Peyer's patch (tissue), 4 donors: ENCODE results near the gene SCAI.

Experiments used
- POLR2A ChIP-seq, 2 donors: fragments of 450-650 bp; IDR thresholded peaks; one replicate each; pipeline ENCODE4 v1.5.1; 2017; ENCODE audit warnings: antibody characterized with exemption in 2 of 2, mild to moderate bottlenecking in 2 of 2, moderate library complexity in 2 of 2
- TF ChIP-seq, protein P1 (sequence below), 6 experiments: fragments of 450-650 bp in 4 of 6; fragments of 200-600 bp in 2 of 6; sonication (generic) in 1 of 6; IDR thresholded peaks; one replicate each; pipeline ENCODE4 v1.5.1; 2017 to 2019; ENCODE audit warnings: antibody characterized with exemption in 6 of 6, mild to moderate bottlenecking in 3 of 6, moderate library complexity in 1 of 6

DNA sequence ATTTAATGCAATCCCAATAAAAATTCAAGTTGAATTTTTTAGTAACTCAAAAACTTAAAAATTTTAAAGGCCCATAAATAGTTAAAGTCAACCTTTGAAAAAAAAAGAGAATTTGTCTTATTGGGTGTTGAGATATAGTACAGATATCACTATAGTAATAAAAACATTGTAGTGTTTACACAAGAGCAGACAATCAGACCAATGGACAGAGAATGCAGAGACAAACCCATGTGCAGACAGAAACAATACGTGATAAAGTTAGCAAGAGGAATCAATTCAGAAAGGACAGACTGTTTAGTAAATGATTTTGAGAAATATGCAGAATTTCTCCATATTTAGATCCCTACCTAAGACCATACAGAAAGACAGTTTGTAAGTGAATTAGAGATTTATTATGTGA lies 236.4 kb downstream of the SCAI start:
- no peak for TF ChIP-seq POLR2A (IDR thresholded peaks at IDR 0.05)
- TF ChIP-seq, protein P1, sequence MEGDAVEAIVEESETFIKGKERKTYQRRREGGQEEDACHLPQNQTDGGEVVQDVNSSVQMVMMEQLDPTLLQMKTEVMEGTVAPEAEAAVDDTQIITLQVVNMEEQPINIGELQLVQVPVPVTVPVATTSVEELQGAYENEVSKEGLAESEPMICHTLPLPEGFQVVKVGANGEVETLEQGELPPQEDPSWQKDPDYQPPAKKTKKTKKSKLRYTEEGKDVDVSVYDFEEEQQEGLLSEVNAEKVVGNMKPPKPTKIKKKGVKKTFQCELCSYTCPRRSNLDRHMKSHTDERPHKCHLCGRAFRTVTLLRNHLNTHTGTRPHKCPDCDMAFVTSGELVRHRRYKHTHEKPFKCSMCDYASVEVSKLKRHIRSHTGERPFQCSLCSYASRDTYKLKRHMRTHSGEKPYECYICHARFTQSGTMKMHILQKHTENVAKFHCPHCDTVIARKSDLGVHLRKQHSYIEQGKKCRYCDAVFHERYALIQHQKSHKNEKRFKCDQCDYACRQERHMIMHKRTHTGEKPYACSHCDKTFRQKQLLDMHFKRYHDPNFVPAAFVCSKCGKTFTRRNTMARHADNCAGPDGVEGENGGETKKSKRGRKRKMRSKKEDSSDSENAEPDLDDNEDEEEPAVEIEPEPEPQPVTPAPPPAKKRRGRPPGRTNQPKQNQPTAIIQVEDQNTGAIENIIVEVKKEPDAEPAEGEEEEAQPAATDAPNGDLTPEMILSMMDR (IDR thresholded peaks at IDR 0.05) = no peak
